Effector memory CD4-positive, alpha-beta T cell (primary cell): ENCODE measurements around the gene ABHD10.

Experiments
- DNase-seq, 3 donors: peaks; one replicate each; pipeline ENCODE4 v3.0.0-alpha.2; 2020
- H3K27ac ChIP-seq: 2 replicates; pipeline ENCODE4 v1.7.0; 2013; ENCODE audit warnings: mild to moderate bottlenecking, low read length, moderate library complexity; ENCODE audit not compliant: insufficient read depth, poor library complexity, severe bottlenecking
- H3K27me3 ChIP-seq: replicated peaks from 2 replicates; pipeline ENCODE4 v1.7.0; 2013; ENCODE audit warnings: mild to moderate bottlenecking, low read length; ENCODE audit not compliant: insufficient read depth, control insufficient read depth, poor library complexity, severe bottlenecking
- H3K36me3 ChIP-seq: 2 replicates; pipeline ENCODE4 v1.7.0; 2013; ENCODE audit warnings: mild to moderate bottlenecking, low read length, moderate library complexity; ENCODE audit not compliant: control insufficient read depth, insufficient read depth
- H3K4me1 ChIP-seq: 2 replicates; pipeline ENCODE4 v1.7.0; 2013; ENCODE audit warnings: low read length, mild to moderate bottlenecking; ENCODE audit not compliant: control insufficient read depth, insufficient read depth, poor library complexity, severe bottlenecking
- H3K4me3 ChIP-seq: 2 replicates; pipeline ENCODE4 v1.7.0; 2013; ENCODE audit warnings: low read length, low read depth, mild to moderate bottlenecking; ENCODE audit not compliant: insufficient read depth, poor library complexity, severe bottlenecking
- H3K9me3 ChIP-seq: 2 replicates; pipeline ENCODE4 v1.7.0; 2013; ENCODE audit warnings: mild to moderate bottlenecking, low read length, moderate library complexity; ENCODE audit not compliant: control insufficient read depth

ABHD10 gene

GRCh38 chr3:112042842-112043280 is 64.0 kb downstream of the ABHD10 start:
- Histone ChIP-seq H3K27me3 (no peaks in the 10 kb centered on the region), H3K9me3 (no peaks in the 10 kb centered on the region), H3K27ac (no peak overlapping the region), H3K4me3 (no peak overlapping the region), H3K4me1 (no peaks in the 10 kb centered on the region), H3K36me3 (no peaks in the 10 kb centered on the region)
- DNase-seq, result no peak
